Amniotic stem cell (primary cell): ENCODE data around the gene KRT77.
"Not testable (repeated sequence)": the region's sequence is repeated elsewhere in the genome, so short reads cannot be mapped to it uniquely, and the experiment has no call there.

ENCODE experiments used
- DNase-seq: peaks from one replicate; lab custom pipeline; 2025; lab: John Stamatoyannopoulos, UW

KRT77 gene

GRCh38 chr12:52703424-52703823, at the start of gene KRT77:
Gene KRT77 (minus strand): TSS chr12:52703524. CDS start chr12:52703434, 90 bp downstream.
- no peak for DNase-seq

- DNase-seq = no peak
Observed at GRCh38 chr12:52752516-52752915, 49.2 kb upstream of the KRT77 start.

- DNase-seq = no peak
Observed at GRCh38 chr12:52751795-52752194, 48.5 kb upstream of the KRT77 start.

GRCh38 chr12:52750532-52750931, 47.2 kb upstream of the KRT77 start:
- not testable (repeated sequence) for DNase-seq

GRCh38 chr12:52749827-52750226, 46.5 kb upstream of the KRT77 start:
- no peak for DNase-seq

GRCh38 chr12:52748578-52748977, 45.3 kb upstream of the KRT77 start:
- DNase-seq = no peak

- DNase-seq = no peak
Observed at GRCh38 chr12:52745554-52745953, 42.2 kb upstream of the KRT77 start.

- no peak for DNase-seq
Observed at GRCh38 chr12:52744493-52745156, 41.3 kb upstream of the KRT77 start.

- no peak for DNase-seq
Observed at GRCh38 chr12:52742822-52743457, 39.6 kb upstream of the KRT77 start.

GRCh38 chr12:52742196-52742580, 38.9 kb upstream of the KRT77 start:
- no peak for DNase-seq

GRCh38 chr12:52741375-52742195, 38.3 kb upstream of the KRT77 start:
- no peak for DNase-seq

GRCh38 chr12:52740584-52740983, 37.3 kb upstream of the KRT77 start:
- no peak for DNase-seq

GRCh38 chr12:52739963-52740362, 36.6 kb upstream of the KRT77 start:
- no peak for DNase-seq

GRCh38 chr12:52735816-52736632, 32.7 kb upstream of the KRT77 start:
- DNase-seq = no peak

- DNase-seq = no peak
Observed at GRCh38 chr12:52735106-52735505, 31.8 kb upstream of the KRT77 start.

GRCh38 chr12:52730793-52731192, 27.5 kb upstream of the KRT77 start:
- no peak for DNase-seq

- no peak for DNase-seq
Observed at GRCh38 chr12:52730383-52730782, 27.1 kb upstream of the KRT77 start.

GRCh38 chr12:52729147-52729546, 25.8 kb upstream of the KRT77 start:
- DNase-seq = no peak

- no peak for DNase-seq
Observed at GRCh38 chr12:52728374-52728773, 25.1 kb upstream of the KRT77 start.

- no peak for DNase-seq
Observed at GRCh38 chr12:52727037-52727436, 23.7 kb upstream of the KRT77 start.

GRCh38 chr12:52726451-52726850, 23.1 kb upstream of the KRT77 start:
- no peak for DNase-seq

GRCh38 chr12:52724384-52724783, 21.1 kb upstream of the KRT77 start:
- DNase-seq = no peak
